Suprapubic skin (tissue), 4 donors: Measurements from ENCODE around the gene SH3GL2.

Experiments used
- EP300 ChIP-seq: sonication (generic); formaldehyde crosslinking; IDR thresholded peaks from one replicate; pipeline ENCODE4 v1.6.1; 2017; ENCODE audit warnings: antibody characterized with exemption
- POLR2A ChIP-seq, 2 donors: fragments of 450-650 bp; IDR thresholded peaks; one replicate each; pipeline ENCODE4 v1.6.1; 2017; ENCODE audit warnings: antibody characterized with exemption in 2 of 2, mild to moderate bottlenecking in 2 of 2, moderate library complexity in 2 of 2
- POLR2AphosphoS5 ChIP-seq, 3 donors: sonication (generic); formaldehyde crosslinking; IDR thresholded peaks; one replicate each; pipeline ENCODE4 v1.6.1; 2017; ENCODE audit warnings: antibody characterized with exemption in 3 of 3
- TF ChIP-seq, protein P1 (sequence below), 2 donors: fragments of 200-600 bp in 1 of 2; fragments of 450-650 bp in 1 of 2; sonication (generic) in 1 of 2; IDR thresholded peaks; one replicate each; pipeline ENCODE4 v1.5.1; 2016 to 2019; ENCODE audit warnings: antibody characterized with exemption in 2 of 2, mild to moderate bottlenecking in 1 of 2, moderate library complexity in 1 of 2

DNA sequence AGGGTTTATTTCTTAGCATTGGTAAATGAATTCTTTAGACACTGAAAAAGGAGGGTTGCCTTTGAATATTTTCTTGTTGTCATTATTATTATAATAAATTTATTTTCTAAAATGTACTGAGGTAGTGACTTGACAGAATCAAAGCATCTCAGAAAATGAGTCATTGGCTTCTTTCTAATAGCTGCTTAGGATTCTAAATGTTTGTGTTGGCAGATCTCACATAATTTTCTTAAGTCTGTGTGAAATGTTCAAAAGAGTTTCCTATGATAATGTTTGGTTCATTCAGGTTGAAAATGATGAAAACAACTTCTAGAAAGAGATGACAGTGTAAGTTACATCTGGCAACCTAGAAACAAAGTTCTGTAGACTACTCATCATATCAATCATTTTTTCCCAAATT lies 69.7 kb downstream of the SH3GL2 start:
- TF ChIP-seq, protein P1, sequence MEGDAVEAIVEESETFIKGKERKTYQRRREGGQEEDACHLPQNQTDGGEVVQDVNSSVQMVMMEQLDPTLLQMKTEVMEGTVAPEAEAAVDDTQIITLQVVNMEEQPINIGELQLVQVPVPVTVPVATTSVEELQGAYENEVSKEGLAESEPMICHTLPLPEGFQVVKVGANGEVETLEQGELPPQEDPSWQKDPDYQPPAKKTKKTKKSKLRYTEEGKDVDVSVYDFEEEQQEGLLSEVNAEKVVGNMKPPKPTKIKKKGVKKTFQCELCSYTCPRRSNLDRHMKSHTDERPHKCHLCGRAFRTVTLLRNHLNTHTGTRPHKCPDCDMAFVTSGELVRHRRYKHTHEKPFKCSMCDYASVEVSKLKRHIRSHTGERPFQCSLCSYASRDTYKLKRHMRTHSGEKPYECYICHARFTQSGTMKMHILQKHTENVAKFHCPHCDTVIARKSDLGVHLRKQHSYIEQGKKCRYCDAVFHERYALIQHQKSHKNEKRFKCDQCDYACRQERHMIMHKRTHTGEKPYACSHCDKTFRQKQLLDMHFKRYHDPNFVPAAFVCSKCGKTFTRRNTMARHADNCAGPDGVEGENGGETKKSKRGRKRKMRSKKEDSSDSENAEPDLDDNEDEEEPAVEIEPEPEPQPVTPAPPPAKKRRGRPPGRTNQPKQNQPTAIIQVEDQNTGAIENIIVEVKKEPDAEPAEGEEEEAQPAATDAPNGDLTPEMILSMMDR (IDR thresholded peaks at IDR 0.05), result no peak
- TF ChIP-seq POLR2A (IDR thresholded peaks at IDR 0.05), result no peak
- TF ChIP-seq EP300, result no peak
- TF ChIP-seq POLR2AphosphoS5 (IDR thresholded peaks at IDR 0.05), result no peak
